Ascending aorta (tissue), 2 donors: ENCODE data around the gene MFAP4. TPM values are rescaled to one million over a fixed set of nuclear protein-coding genes. Genes with fewer than 3 reads are reported as not detected.

ENCODE experiments used
- DNase-seq, 2 donors: peaks; one replicate each; pipeline ENCODE4 v3.0.0-alpha.2; 2019; ENCODE audit warnings: low spot score in 2 of 2
- H3K27ac ChIP-seq, 2 donors: fragments of 200-600 bp; sonication (generic); one replicate each; pipeline ENCODE4 v1.5.1; 2016 to 2017; ENCODE audit warnings: mild to moderate bottlenecking in 1 of 2
- H3K27me3 ChIP-seq: fragments of 200-600 bp; sonication (generic); one replicate; pipeline ENCODE4 v1.5.1; 2017
- H3K36me3 ChIP-seq, 2 donors: fragments of 200-600 bp; sonication (generic); one replicate each; pipeline ENCODE4 v1.5.1; 2016
- H3K4me1 ChIP-seq, 2 donors: fragments of 200-600 bp; sonication (generic); one replicate each; pipeline ENCODE4 v1.5.1; 2016 to 2017; ENCODE audit warnings: mild to moderate bottlenecking in 1 of 2
- H3K4me3 ChIP-seq, 2 donors: fragments of 200-600 bp; sonication (generic); one replicate each; pipeline ENCODE4 v1.5.1; 2016 to 2017; ENCODE audit warnings: mild to moderate bottlenecking in 1 of 2
- H3K9me3 ChIP-seq, 2 donors: fragments of 200-600 bp; sonication (generic); one replicate each; pipeline ENCODE4 v1.5.1; 2016
- CTCF ChIP-seq, 3 experiments: fragments of 200-600 bp in 2 of 3; fragments of 450-650 bp in 1 of 3; sonication (generic) in 2 of 3; IDR thresholded peaks; one replicate each; pipeline ENCODE4 v1.5.1; 2016 to 2019; ENCODE audit warnings: antibody characterized with exemption in 3 of 3, mild to moderate bottlenecking in 1 of 3, moderate library complexity in 1 of 3
- intact Hi-C: fragments of 100-400 bp; cut with DNase I; formaldehyde crosslinking; loops from one replicate; pipeline ENCODE4 v1.15.1; 2023
- total RNA-seq: library from RNA; depleted of rRNA; stranded (reverse); fragments of >200 nt; gene quantifications from one replicate; pipeline ENCODE4 v1.1.0, GENCODE V29; 2016

The MFAP4 gene
- total RNA-seq, 1 donor from 2014 or later = 280 TPM

GRCh38 chr17:19378416-19379360, 8.3 kb downstream of the MFAP4 start, which contains the start of gene MAPK7:
TSS of gene MAPK7 (plus strand) at chr17:19378498. CDS start at chr17:19378901, 403 bp downstream.
- Histone ChIP-seq H3K27ac (peak within 1 kb of the TSS; percentile 93 to 98), H3K9me3 (no peaks in the 10 kb centered on the region), H3K4me1 (peaks cover 3 to 21% of the 10 kb centered on the region in 2 donors), H3K4me3 (peak within 1 kb of the TSS; percentile 81 to 98), H3K36me3 (peaks cover 31 to 37% of the 10 kb centered on the region in 2 donors), H3K27me3 (no peaks in the 10 kb centered on the region)
- no peak for TF ChIP-seq CTCF (IDR thresholded peaks at IDR 0.05)
- no peak for DNase-seq
- intact Hi-C loops = loop anchor here (1.0 kb wide), 2 partner anchors 20 to 129 kb away; no protein-coding TSS in a partner anchor

- intact Hi-C loops = loop anchor here (1.0 kb wide), 4 partner anchors 16 to 129 kb away; partner anchors contain the start of gene B9D1
Observed at GRCh38 chr17:19377602-19378415, 9.2 kb downstream of the MFAP4 start.

GRCh38 chr17:19376811-19377210, 10.2 kb downstream of the MFAP4 start:
- DNase-seq = no peak
- Histone ChIP-seq H3K9me3 (no peaks in the 10 kb centered on the region), H3K4me3 (peak overlapping the region; percentile 81 to 98), H3K27me3 (no peaks in the 10 kb centered on the region), H3K27ac (peak overlapping the region; percentile 93 to 98), H3K4me1 (peaks cover 3 to 10% of the 10 kb centered on the region in 2 donors), H3K36me3 (peaks cover 17 to 18% of the 10 kb centered on the region in 2 donors)
- intact Hi-C loops = loop anchor here (1.0 kb wide), 2 partner anchors 15 to 70 kb away; partner anchors contain the start of gene B9D1
- no peak for TF ChIP-seq CTCF (IDR thresholded peaks at IDR 0.05)

More at GRCh38 chr17:19377602-19378415, 9.2 kb downstream of the MFAP4 start:
- Histone ChIP-seq H3K4me3 (peak overlapping the region; percentile 81 to 98), H3K27ac (peak overlapping the region; percentile 93 to 98), H3K4me1 (peaks cover 3 to 15% of the 10 kb centered on the region in 2 donors), H3K36me3 (peaks cover 22 to 28% of the 10 kb centered on the region in 2 donors), H3K27me3 (no peaks in the 10 kb centered on the region), H3K9me3 (no peaks in the 10 kb centered on the region)
- peak in 1 of 3 experiments; percentile 10 for TF ChIP-seq CTCF (IDR thresholded peaks at IDR 0.05)
- peak; percentile 95 to 99 for DNase-seq

GRCh38 chr17:19375732-19376131, 11.3 kb downstream of the MFAP4 start:
- no peaks in the 10 kb centered on the region for H3K9me3 ChIP-seq
- intact Hi-C loops = no loop called here
- H3K36me3 ChIP-seq = peaks cover 6 to 7% of the 10 kb centered on the region in 2 donors
- no peak overlapping the region for H3K4me3 ChIP-seq
- H3K27me3 ChIP-seq = no peaks in the 10 kb centered on the region
- no peak for DNase-seq
- H3K4me1 ChIP-seq = peaks cover 3 to 7% of the 10 kb centered on the region in 2 donors
- no peak overlapping the region for H3K27ac ChIP-seq
- no peak for TF ChIP-seq CTCF (IDR thresholded peaks at IDR 0.05)

- no peaks in the 10 kb centered on the region for H3K36me3 ChIP-seq
- no peak overlapping the region for H3K27ac ChIP-seq
- H3K9me3 ChIP-seq = no peaks in the 10 kb centered on the region
- no peak overlapping the region for H3K4me3 ChIP-seq
- DNase-seq = no peak
- TF ChIP-seq CTCF (IDR thresholded peaks at IDR 0.05) = no peak
- intact Hi-C loops = no loop called here
- peaks cover 0 to 7% of the 10 kb centered on the region in 2 donors for H3K4me1 ChIP-seq
- no peaks in the 10 kb centered on the region for H3K27me3 ChIP-seq
Observed at GRCh38 chr17:19374136-19374535, 12.9 kb downstream of the MFAP4 start.
